SJCRH30 (cell line): Measurements from ENCODE around the gene GNAT1. TPM values are rescaled to one million over a fixed set of nuclear protein-coding genes. Genes with fewer than 3 reads are reported as not detected.
A peak's percentile ranks its signal among the peaks of the same experiment; 100 is the strongest.
"Not testable (repeated sequence)": the region's sequence is repeated elsewhere in the genome, so short reads cannot be mapped to it uniquely, and the experiment has no call there.

Source experiments
- DNase-seq, 2 experiments: peaks; one replicate each; pipeline ENCODE4 v3.0.0-alpha.2; 2015 to 2020
- H3K27ac ChIP-seq: fragments of 250-450 bp; sonication (Bioruptor Pico); 2 replicates; pipeline ENCODE4 v1.5.1; 2020; ENCODE audit warnings: mild to moderate bottlenecking, moderate library complexity
- H3K27me3 ChIP-seq: fragments of 250-450 bp; sonication (Bioruptor Pico); 2 replicates; pipeline ENCODE4 v1.5.1; 2020; ENCODE audit warnings: mild to moderate bottlenecking, moderate library complexity
- H3K36me3 ChIP-seq: fragments of 250-450 bp; sonication (Bioruptor Pico); 2 replicates; pipeline ENCODE4 v1.5.1; 2020; ENCODE audit warnings: mild to moderate bottlenecking, moderate library complexity
- H3K4me1 ChIP-seq: fragments of 250-450 bp; sonication (Bioruptor Pico); 2 replicates; pipeline ENCODE4 v1.5.1; 2020; ENCODE audit warnings: mild to moderate bottlenecking, moderate library complexity
- H3K4me3 ChIP-seq: fragments of 250-450 bp; sonication (Bioruptor Pico); 2 replicates; pipeline ENCODE4 v1.5.1; 2020; ENCODE audit warnings: mild to moderate bottlenecking, moderate library complexity
- H3K9me3 ChIP-seq: fragments of 250-450 bp; sonication (Bioruptor Pico); replicated peaks from 2 replicates; pipeline ENCODE4 v1.5.1; 2020; ENCODE audit warnings: mild to moderate bottlenecking, moderate library complexity
- total RNA-seq: library from RNA; depleted of rRNA; stranded (reverse); fragments of >200 nt; shearing (Covaris generic); gene quantifications from 2 replicates; pipeline ENCODE4 v1.2.3, GENCODE V29; 2014

Gene GNAT1
- total RNA-seq, 1 experiment from 2014 or later, result 0.14 TPM

GRCh38 chr3:50224639-50225038 is 33.2 kb downstream of the GNAT1 start:
- no peak overlapping the region for H3K27ac ChIP-seq
- H3K9me3 ChIP-seq, result no peaks in the 10 kb centered on the region
- H3K36me3 ChIP-seq, result no peaks in the 10 kb centered on the region
- DNase-seq, result no peak
- peaks cover 3% of the 10 kb centered on the region; the same call in 1 of the 2 replicates for H3K4me1 ChIP-seq
- H3K4me3 ChIP-seq, result no peak overlapping the region
- no peaks in the 10 kb centered on the region for H3K27me3 ChIP-seq

GRCh38 chr3:50226888-50227389 is 35.5 kb downstream of the GNAT1 start:
- no peak overlapping the region for H3K27ac ChIP-seq
- H3K4me1 ChIP-seq, result peaks cover 11% of the 10 kb centered on the region
- no peak for DNase-seq
- H3K4me3 ChIP-seq, result peak overlapping the region; percentile 65
- no peaks in the 10 kb centered on the region for H3K9me3 ChIP-seq
- H3K36me3 ChIP-seq, result no peaks in the 10 kb centered on the region
- no peaks in the 10 kb centered on the region for H3K27me3 ChIP-seq

- Histone ChIP-seq H3K27ac (peak overlapping the region; percentile 42; the same call in 1 of the 2 replicates), H3K9me3 (no peaks in the 10 kb centered on the region)
- peak; percentile 89 to 92 for DNase-seq
Measured at GRCh38 chr3:50227390-50228183, 36.2 kb downstream of the GNAT1 start.

DNA sequence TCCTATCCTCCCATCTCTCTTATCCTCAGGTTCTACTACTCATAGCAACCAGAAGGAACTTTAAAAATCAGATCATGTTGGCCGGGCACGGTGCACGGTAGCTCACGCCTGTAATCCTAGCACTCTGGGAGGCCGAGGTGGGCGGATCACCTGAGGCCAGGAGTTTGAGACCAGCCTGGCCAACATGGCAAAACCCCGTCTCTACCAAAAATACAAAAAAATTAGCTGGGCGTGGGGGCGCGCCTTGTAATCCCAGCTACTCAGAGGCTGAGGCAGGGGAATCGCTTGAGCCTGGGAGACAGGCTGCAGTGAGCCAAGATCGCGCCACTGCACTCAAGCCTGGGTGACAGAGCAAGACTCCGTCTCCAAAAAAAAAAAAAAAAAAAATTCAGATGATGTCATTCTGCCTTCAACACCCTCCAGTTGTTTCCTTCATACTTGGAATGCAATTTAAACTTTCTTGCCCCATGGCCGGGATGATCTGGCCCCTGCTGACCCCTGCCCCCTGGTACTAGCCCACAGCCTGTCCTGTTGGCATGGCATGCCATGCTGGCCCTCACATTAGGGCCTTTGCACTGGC is 36.9 kb downstream of the GNAT1 start:
- not testable (repeated sequence) for H3K27ac ChIP-seq, H3K36me3 ChIP-seq, DNase-seq, H3K9me3 ChIP-seq, H3K27me3 ChIP-seq
- H3K4me1 ChIP-seq, result peaks cover 11% of the 10 kb centered on the region
- H3K4me3 ChIP-seq, result peak overlapping the region; percentile 65

More at GRCh38 chr3:50227390-50228183, 36.2 kb downstream of the GNAT1 start:
- no peaks in the 10 kb centered on the region for H3K36me3 ChIP-seq
- H3K27me3 ChIP-seq, result no peaks in the 10 kb centered on the region
- peak overlapping the region; percentile 65 for H3K4me3 ChIP-seq
- peaks cover 11% of the 10 kb centered on the region for H3K4me1 ChIP-seq

DNA sequence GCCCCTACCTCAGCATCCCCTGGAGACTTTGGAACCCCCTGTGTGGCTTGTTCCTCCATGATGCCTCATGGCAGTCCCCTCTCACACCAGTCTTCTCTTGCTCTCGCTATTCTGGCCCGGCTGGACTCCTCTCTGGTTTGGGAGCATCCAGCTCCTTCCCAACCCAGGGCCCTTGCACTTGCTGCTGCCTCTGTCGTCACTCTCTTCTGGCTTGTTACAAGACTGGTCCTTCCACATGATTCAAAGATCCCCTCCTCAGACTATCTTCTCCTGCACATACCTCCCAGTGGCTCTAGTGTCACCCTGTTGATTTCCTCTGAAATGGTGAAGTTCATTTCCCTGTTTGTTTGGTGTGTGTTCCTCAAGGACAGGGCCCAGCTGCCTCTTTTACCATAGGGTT is 38.1 kb downstream of the GNAT1 start:
- no peak for DNase-seq
- Histone ChIP-seq H3K9me3 (no peaks in the 10 kb centered on the region), H3K27me3 (no peaks in the 10 kb centered on the region), H3K27ac (no peak overlapping the region), H3K4me3 (no peak overlapping the region), H3K36me3 (no peaks in the 10 kb centered on the region), H3K4me1 (peaks cover 11% of the 10 kb centered on the region)

- H3K9me3 ChIP-seq, result no peaks in the 10 kb centered on the region
- no peaks in the 10 kb centered on the region for H3K27me3 ChIP-seq
- no peak overlapping the region for H3K27ac ChIP-seq
- H3K36me3 ChIP-seq, result no peaks in the 10 kb centered on the region
- peaks cover 11% of the 10 kb centered on the region for H3K4me1 ChIP-seq
- no peak for DNase-seq
- no peak overlapping the region for H3K4me3 ChIP-seq
Measured at GRCh38 chr3:50230104-50230793, 38.8 kb downstream of the GNAT1 start.

DNA sequence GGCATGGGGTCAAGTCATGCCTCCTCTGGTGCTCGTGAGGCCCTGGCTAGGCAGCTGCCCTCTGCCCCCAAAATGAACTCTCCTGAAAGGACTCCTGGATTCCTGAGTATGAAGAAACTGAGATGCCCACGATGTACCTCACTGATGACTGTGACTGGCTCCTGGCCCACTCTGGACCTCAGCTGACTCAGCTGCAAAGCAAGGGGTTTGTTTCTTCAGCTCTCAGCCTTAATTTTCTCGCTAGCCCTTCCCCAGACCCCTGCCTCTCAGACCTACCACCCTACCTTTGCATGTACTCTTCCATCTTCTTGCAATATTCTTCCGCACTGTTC is 39.4 kb downstream of the GNAT1 start:
- H3K4me3 ChIP-seq, result no peak overlapping the region
- no peak for DNase-seq
- H3K27ac ChIP-seq, result no peak overlapping the region
- no peaks in the 10 kb centered on the region for H3K36me3 ChIP-seq
- H3K9me3 ChIP-seq, result no peaks in the 10 kb centered on the region
- H3K4me1 ChIP-seq, result peaks cover 11% of the 10 kb centered on the region
- no peaks in the 10 kb centered on the region for H3K27me3 ChIP-seq

GRCh38 chr3:50231581-50231980 is 40.2 kb downstream of the GNAT1 start:
- H3K4me3 ChIP-seq, result no peak overlapping the region
- H3K4me1 ChIP-seq, result peaks cover 11% of the 10 kb centered on the region
- H3K9me3 ChIP-seq, result no peaks in the 10 kb centered on the region
- H3K27ac ChIP-seq, result no peak overlapping the region
- no peaks in the 10 kb centered on the region for H3K27me3 ChIP-seq
- H3K36me3 ChIP-seq, result no peaks in the 10 kb centered on the region
- no peak for DNase-seq

DNA sequence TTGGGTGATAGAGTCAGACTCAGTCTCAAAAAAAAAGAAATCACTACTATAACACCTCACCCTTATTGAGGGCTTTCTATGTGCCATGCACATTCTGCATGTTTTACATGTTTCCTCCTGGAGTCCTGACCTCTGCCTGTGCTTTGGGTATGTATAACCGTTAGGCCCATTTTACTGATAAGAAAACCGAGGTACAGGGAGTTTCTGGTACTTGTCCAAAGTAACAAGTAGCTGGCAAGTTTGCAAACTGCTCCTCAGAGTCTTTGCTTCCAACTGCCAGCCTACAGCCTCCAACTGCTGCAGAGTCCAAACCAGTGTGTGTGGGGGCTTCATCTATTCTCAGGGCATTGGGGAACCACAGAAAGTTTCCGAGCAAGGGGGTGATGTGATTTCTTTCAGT is 40.9 kb downstream of the GNAT1 start:
- DNase-seq, result no peak
- no peaks in the 10 kb centered on the region for H3K27me3 ChIP-seq
- no peak overlapping the region for H3K27ac ChIP-seq
- peaks cover 13% of the 10 kb centered on the region for H3K4me1 ChIP-seq
- H3K4me3 ChIP-seq, result no peak overlapping the region
- no peaks in the 10 kb centered on the region for H3K36me3 ChIP-seq
- H3K9me3 ChIP-seq, result no peaks in the 10 kb centered on the region

DNA sequence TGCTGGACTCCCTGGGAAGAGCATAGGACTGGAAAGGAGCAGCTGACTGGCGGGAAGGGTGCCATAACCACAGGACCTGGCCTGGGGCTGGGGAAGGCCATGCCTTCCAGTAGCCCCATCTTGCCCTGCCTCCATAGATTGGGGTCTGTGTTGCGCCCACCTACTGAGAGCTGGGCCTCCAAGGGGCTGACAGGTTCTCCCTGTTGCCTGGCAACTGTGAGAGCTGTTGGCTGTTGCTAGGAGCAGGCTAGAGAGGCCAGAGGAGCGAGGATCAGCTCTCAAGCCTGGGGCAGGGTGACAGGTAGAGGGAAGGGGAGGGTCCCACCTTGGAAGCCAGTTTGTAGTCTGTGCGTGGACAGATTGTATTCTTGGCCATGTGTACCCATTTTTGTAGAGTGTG is 41.8 kb downstream of the GNAT1 start:
- peak in 1 of 2 experiments; percentile 26 for DNase-seq
- no peaks in the 10 kb centered on the region for H3K36me3 ChIP-seq
- H3K4me1 ChIP-seq, result peaks cover 13% of the 10 kb centered on the region

GRCh38 chr3:50235716-50236483 is 44.5 kb downstream of the GNAT1 start, which contains the start of gene GNAI2:
TSS of gene GNAI2 (plus strand) at chr3:50236204. CDS start at chr3:50236336, 132 bp downstream.
- peaks cover 4% of the 10 kb centered on the region; the same call in 1 of the 2 replicates for H3K4me1 ChIP-seq
- H3K9me3 ChIP-seq, result no peaks in the 10 kb centered on the region

More for the DNA sequence above, 41.8 kb downstream of the GNAT1 start:
- no peaks in the 10 kb centered on the region for H3K27me3 ChIP-seq
- H3K9me3 ChIP-seq, result no peaks in the 10 kb centered on the region
- H3K27ac ChIP-seq, result no peak overlapping the region
- no peak overlapping the region for H3K4me3 ChIP-seq

DNA sequence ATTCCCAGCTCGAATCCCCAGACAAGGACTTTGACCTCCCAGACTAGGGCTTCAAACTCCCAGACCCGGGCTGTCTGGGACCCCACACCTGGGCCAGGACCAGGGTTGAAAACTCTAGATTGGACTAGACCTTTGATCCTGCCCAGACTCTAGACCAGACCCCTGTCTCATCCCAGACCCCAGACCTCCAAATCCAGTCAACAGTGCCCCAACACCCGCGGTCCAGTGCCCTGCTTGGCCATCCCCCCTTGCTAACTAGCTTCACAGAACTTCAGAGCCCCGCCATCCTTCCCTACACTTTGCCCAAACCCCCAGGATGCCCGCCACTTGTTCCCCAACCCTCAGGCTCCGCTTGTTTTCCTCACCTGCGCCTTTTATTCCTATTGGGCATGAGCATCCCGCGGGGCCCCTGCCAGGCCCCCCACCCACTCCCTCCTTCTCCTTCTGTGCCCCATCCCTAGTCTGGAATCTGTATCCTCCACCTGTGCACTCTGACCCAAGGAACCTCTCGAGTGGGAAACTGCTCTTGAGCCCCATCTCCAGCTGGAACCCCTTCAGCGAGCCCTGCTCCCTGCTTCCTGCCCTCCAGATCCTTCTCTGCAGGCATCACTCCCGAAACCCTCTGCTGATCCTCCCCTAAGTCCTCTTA is 45.2 kb downstream of the GNAT1 start:
- no peaks in the 10 kb centered on the region for H3K9me3 ChIP-seq
- no peaks in the 10 kb centered on the region for H3K27me3 ChIP-seq
- no peaks in the 10 kb centered on the region for H3K36me3 ChIP-seq
- H3K4me3 ChIP-seq, result peak overlapping the region; percentile 63
- peaks cover 3% of the 10 kb centered on the region; the same call in 1 of the 2 replicates for H3K4me1 ChIP-seq
- DNase-seq, result no peak
- H3K27ac ChIP-seq, result no peak overlapping the region; the same call in 1 of the 2 replicates

More at GRCh38 chr3:50235716-50236483, 44.5 kb downstream of the GNAT1 start, which contains the start of gene GNAI2:
- peak; percentile 98 for DNase-seq
- no peaks in the 10 kb centered on the region for H3K27me3 ChIP-seq
- peak within 1 kb of the TSS; percentile 63 for H3K4me3 ChIP-seq
- H3K27ac ChIP-seq, result no peak within 1 kb of the TSS; the same call in 1 of the 2 replicates
- H3K36me3 ChIP-seq, result no peaks in the 10 kb centered on the region

DNA sequence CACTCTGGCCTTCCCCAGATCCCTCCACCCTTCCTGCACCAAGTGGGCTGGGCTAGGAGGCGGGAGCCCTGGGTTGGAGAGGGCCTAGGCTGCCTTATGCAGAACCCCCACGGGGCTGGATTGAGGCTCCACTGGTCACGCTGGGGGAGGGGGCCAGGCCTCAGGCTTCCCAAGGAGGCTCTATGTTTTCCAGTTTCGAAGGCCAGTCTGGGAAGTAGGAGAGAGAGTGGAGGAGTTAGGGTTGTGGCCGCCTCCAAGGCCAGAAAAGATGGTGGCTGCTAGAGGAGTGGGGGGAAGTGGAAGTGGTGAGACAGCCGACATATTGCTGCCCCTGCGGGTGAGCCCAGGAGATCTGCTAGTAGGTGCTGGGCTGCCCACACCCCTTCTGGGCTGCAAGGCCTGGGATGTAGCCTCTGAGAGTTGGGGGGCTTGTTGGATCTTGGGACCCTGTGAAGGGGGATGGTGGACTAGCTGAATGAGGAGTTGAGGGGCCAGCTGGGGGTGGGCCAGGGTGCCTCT is 45.8 kb downstream of the GNAT1 start:
- Histone ChIP-seq H3K4me3 (peak overlapping the region; percentile 63), H3K36me3 (no peaks in the 10 kb centered on the region), H3K27me3 (no peaks in the 10 kb centered on the region), H3K4me1 (peaks cover 3% of the 10 kb centered on the region; the same call in 1 of the 2 replicates), H3K27ac (no peak overlapping the region; the same call in 1 of the 2 replicates), H3K9me3 (no peaks in the 10 kb centered on the region)
- peak; percentile 38 to 48 for DNase-seq
